Immature natural killer cell (primary cell): ENCODE measurements around the gene KCNJ3. TPM values are rescaled to one million over a fixed set of nuclear protein-coding genes. Genes with fewer than 3 reads are reported as not detected.

Source experiments
- DNase-seq, 3 donors: peaks; one replicate each; pipeline ENCODE4 v3.0.0; 2022; ENCODE audit warnings: mixed read lengths in 1 of 3
- H3K27ac Mint-ChIP-seq, 6 donors: one replicate each; pipeline ENCODE4 v1.8.0; 2020; ENCODE audit warnings: mixed read lengths in 6 of 6, mild to moderate bottlenecking in 5 of 6, inconsistent platforms in 4 of 6, moderate library complexity in 3 of 6
- H3K27me3 Mint-ChIP-seq, 3 donors: one replicate each; pipeline ENCODE4 v1.8.0; 2020 to 2021; ENCODE audit warnings: low read depth in 3 of 3, mild to moderate bottlenecking in 3 of 3, mixed read lengths in 3 of 3, moderate library complexity in 3 of 3, inconsistent platforms in 1 of 3
- H3K36me3 Mint-ChIP-seq, 3 donors: one replicate each; pipeline ENCODE4 v1.8.0; 2020; ENCODE audit warnings: mixed read lengths in 3 of 3, inconsistent platforms in 2 of 3, mild to moderate bottlenecking in 2 of 3
- H3K4me1 Mint-ChIP-seq, 2 donors: one replicate each; pipeline ENCODE4 v1.8.0; 2020; ENCODE audit warnings: inconsistent platforms in 2 of 2, mild to moderate bottlenecking in 2 of 2, mixed read lengths in 2 of 2, moderate library complexity in 1 of 2
- H3K4me3 Mint-ChIP-seq, 5 donors: one replicate each; pipeline ENCODE4 v1.8.0; 2020; ENCODE audit warnings: mild to moderate bottlenecking in 5 of 5, mixed read lengths in 5 of 5, inconsistent platforms in 3 of 5, moderate library complexity in 3 of 5
- H3K9me3 Mint-ChIP-seq, 6 donors: one replicate each; pipeline ENCODE4 v1.8.0; 2020; ENCODE audit warnings: mild to moderate bottlenecking in 6 of 6, mixed read lengths in 6 of 6, inconsistent platforms in 4 of 6, moderate library complexity in 3 of 6
- polyA plus RNA-seq, 3 donors: library from polyadenylated mRNA; unstranded; fragments of 300-500 nt; fragmentation: Illumina TruSeq; gene quantifications; one replicate each; pipeline ENCODE4 v1.2.3, GENCODE V29; 2021

Gene KCNJ3
- polyA plus RNA-seq, 3 donors from 2014 or later = not detected

DNA sequence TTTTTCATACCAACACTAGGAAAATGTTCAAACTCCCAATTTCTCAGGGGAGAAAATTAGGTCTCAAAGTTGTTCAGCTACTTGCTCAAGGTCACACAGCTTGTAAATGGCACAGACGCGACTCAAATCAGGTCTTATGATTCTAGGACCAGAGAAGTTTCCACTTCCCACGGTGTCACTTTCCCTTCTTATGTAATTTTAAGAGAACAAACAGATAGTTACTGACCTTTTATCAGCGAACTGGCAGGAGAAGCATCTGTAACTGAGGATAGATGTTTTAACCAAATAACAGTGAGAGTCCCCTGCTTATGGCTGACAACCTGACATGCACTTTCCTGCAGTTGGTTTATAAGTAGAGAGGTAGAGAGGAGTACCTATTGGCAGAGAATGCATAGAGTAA lies 2.1 kb upstream of the KCNJ3 start:
- H3K4me3 Mint-ChIP-seq = no peak overlapping the region
- H3K9me3 Mint-ChIP-seq = peaks cover 9 to 47% (median 16%) of the 10 kb centered on the region in 6 donors
- H3K4me1 Mint-ChIP-seq = peaks cover 0 to 1% of the 10 kb centered on the region in 2 donors
- H3K27ac Mint-ChIP-seq = no peak overlapping the region
- H3K36me3 Mint-ChIP-seq = peaks cover 3 to 5% (median 4%) of the 10 kb centered on the region in 3 donors
- DNase-seq = no peak
- peaks cover 0 to 7% (median 4%) of the 10 kb centered on the region in 3 donors for H3K27me3 Mint-ChIP-seq

DNA sequence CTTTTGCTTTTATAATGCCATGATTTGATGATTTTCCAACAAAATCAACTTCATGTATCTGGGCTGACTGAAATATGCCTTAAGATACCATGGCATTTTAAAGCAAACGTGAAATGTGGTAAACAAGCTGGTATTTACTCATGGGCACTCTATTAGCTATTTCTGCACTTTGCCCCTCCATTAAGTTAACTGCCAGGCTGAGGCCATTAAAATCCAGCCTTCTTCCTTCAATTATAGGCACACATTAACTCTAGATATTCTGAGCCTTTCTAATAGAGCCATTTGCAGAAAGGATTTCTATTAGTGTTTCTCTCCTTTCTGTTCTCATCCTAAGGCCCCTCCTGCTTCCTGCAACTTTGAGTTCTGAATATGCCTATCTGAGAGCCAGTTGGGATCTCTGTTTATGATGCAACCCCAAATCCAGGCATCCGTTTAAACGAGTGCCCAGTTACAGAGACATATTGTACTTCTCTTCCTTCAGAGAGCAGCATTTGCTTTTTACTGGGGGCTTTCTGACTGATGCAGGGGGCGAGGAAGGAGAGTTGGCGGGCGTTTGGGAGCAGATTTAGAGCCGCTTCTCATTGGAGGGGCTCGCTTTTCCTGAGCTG lies 1.6 kb upstream of the KCNJ3 start:
- peaks cover 0 to 7% (median 4%) of the 10 kb centered on the region in 3 donors for H3K27me3 Mint-ChIP-seq
- no peak for DNase-seq
- H3K4me1 Mint-ChIP-seq = peaks cover 0 to 1% of the 10 kb centered on the region in 2 donors
- H3K27ac Mint-ChIP-seq = no peak overlapping the region
- H3K4me3 Mint-ChIP-seq = no peak overlapping the region
- peaks cover 9 to 50% (median 16%) of the 10 kb centered on the region in 6 donors for H3K9me3 Mint-ChIP-seq
- H3K36me3 Mint-ChIP-seq = peaks cover 3 to 5% (median 4%) of the 10 kb centered on the region in 3 donors

DNA sequence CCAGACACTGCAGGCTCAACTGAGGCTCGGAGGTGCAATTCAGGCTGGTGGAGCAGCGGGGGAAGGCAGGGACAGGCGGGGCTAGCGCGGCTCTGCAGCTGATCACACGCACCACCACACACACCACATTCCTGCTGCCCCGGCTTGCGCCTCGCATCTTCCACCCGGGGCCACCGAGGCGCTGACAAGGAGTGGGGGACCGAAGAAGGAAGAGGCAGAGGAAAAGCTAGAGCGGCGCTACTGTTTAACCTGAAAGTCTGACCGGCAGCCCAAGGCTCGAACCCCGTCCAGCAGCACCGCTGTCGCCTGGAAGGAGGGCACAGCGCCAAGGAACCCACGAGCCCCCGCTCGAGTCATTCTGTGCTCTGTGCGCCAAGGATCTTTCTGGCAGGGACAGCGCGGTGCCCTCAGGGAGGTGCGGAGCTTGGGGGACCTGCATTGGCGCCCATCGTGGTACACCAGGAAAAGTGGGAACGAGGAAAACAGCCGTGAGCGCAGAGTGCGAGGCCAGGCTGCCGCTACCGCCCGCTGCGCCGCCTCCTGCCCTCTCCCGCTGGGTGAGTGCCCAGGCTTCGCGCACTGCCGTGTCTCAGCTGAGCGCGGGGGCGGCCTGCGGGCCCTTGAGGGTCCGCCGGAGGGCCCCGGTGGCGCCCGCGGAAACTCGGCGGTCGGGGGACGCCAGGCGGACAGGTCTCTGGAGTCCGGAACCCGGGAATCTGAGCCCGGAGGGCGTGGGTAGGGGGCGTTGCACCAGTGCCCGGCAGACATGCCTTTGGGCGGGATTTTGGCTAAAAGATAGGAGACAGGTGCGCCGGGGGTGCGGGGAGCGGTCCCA lies 860 bp upstream of the KCNJ3 start:
- Mint-ChIP-seq H3K4me3 (no peak overlapping the region), H3K36me3 (peaks cover 3 to 5% (median 4%) of the 10 kb centered on the region in 3 donors), H3K27ac (no peak overlapping the region), H3K4me1 (peaks cover 0 to 1% of the 10 kb centered on the region in 2 donors), H3K9me3 (peaks cover 9 to 53% (median 16%) of the 10 kb centered on the region in 6 donors), H3K27me3 (peaks cover 0 to 7% (median 4%) of the 10 kb centered on the region in 3 donors)
- no peak for DNase-seq

DNA sequence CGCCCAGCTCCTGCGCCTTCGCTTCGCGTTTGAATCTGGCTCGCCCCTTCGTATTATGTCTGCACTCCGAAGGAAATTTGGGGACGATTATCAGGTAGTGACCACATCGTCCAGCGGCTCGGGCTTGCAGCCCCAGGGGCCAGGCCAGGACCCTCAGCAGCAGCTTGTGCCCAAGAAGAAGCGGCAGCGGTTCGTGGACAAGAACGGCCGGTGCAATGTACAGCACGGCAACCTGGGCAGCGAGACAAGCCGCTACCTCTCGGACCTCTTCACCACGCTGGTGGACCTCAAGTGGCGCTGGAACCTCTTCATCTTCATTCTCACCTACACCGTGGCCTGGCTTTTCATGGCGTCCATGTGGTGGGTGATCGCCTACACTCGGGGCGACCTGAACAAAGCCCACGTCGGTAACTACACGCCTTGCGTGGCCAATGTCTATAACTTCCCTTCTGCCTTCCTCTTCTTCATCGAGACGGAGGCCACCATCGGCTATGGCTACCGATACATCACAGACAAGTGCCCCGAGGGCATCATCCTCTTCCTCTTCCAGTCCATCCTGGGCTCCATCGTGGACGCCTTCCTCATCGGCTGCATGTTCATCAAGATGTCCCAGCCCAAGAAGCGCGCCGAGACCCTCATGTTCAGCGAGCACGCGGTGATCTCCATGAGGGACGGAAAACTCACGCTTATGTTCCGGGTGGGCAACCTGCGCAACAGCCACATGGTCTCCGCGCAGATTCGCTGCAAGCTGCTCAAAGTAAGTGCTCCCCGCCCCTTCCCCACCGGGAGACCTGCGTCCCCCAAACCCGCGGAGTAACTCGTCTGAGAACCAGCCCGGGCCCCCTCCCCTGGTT lies 453 bp downstream of the KCNJ3 start:
- Mint-ChIP-seq H3K27ac (no peak overlapping the region), H3K36me3 (peaks cover 3 to 5% (median 4%) of the 10 kb centered on the region in 3 donors), H3K9me3 (peaks cover 9 to 49% (median 16%) of the 10 kb centered on the region in 6 donors), H3K4me1 (peaks cover 0 to 1% of the 10 kb centered on the region in 2 donors), H3K4me3 (no peak overlapping the region), H3K27me3 (peaks cover 0 to 7% (median 4%) of the 10 kb centered on the region in 3 donors)
- no peak for DNase-seq

DNA sequence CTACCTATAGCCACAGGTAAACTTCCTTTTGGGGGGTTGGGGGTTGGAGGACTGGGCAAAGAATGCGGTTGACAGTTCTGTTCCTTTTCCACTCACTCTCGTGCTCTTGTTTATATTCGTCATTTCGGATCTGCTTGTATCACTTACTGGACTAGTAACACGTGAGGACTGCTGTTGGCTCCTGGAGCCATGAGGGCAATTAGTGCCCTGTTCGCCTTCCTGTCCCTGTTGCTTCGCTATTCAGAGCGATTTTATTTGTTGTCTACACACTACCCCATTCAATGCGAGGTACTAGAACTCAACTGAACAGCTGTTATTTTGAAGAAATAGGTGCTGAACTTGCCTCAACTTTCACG lies 1.1 kb downstream of the KCNJ3 start:
- peaks cover 9 to 44% (median 16%) of the 10 kb centered on the region in 6 donors for H3K9me3 Mint-ChIP-seq
- DNase-seq = no peak
- peaks cover 3 to 5% (median 4%) of the 10 kb centered on the region in 3 donors for H3K36me3 Mint-ChIP-seq
- H3K27me3 Mint-ChIP-seq = peaks cover 0 to 7% (median 4%) of the 10 kb centered on the region in 3 donors
- H3K27ac Mint-ChIP-seq = no peak overlapping the region
- H3K4me1 Mint-ChIP-seq = peaks cover 0 to 1% of the 10 kb centered on the region in 2 donors
- no peak overlapping the region for H3K4me3 Mint-ChIP-seq

DNA sequence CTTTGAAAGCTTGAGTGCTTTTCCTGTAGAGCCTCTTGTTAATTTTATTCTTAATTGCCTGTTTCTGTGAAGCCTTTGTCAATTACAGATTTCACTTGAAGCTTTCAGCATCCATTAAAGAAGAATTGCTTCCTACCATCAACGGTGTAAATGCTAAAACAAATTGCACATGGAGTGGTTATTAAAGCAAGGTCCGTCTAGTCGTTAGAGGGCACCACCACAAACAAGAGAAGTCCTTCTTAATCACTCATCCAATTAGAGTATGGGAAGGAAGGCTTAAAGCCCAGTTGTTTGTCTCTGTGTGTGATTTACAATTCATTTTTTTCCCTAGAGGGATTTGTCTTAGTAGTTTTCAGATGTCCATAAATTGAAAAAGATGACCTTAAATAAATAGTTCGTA lies 1.6 kb downstream of the KCNJ3 start:
- no peak overlapping the region for H3K4me3 Mint-ChIP-seq
- H3K27me3 Mint-ChIP-seq = peaks cover 0 to 7% (median 4%) of the 10 kb centered on the region in 3 donors
- H3K36me3 Mint-ChIP-seq = peaks cover 3 to 5% (median 4%) of the 10 kb centered on the region in 3 donors
- no peak overlapping the region for H3K27ac Mint-ChIP-seq
- no peak for DNase-seq
- peaks cover 0 to 1% of the 10 kb centered on the region in 2 donors for H3K4me1 Mint-ChIP-seq
- H3K9me3 Mint-ChIP-seq = peaks cover 9 to 48% (median 18%) of the 10 kb centered on the region in 6 donors

DNA sequence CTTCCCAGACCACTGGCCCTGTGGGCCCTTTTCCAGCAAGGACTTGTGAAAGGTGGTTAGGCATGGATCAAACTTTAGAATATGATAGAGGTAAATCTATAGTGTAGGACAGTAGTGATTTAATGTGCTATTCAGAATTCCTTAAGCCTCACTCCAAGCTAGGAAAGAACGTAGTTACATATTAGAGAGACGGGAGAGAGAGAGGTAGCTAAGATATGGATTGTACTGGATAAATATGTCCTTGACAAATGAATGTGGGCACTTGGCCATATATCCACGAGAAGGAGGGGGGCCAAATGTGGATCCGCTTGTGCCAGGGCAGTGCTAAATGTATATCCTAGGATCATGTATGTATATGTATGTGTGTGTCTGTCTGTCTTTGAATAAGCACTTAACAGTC lies 6.5 kb downstream of the KCNJ3 start:
- no peak overlapping the region for H3K27ac Mint-ChIP-seq
- DNase-seq = no peak
- peaks cover 0 to 3% (median 0%) of the 10 kb centered on the region in 3 donors for H3K27me3 Mint-ChIP-seq
- no peaks in the 10 kb centered on the region for H3K4me1 Mint-ChIP-seq
- no peaks in the 10 kb centered on the region for H3K36me3 Mint-ChIP-seq
- peaks cover 0 to 22% (median 4%) of the 10 kb centered on the region in 6 donors for H3K9me3 Mint-ChIP-seq
- H3K4me3 Mint-ChIP-seq = no peak overlapping the region

DNA sequence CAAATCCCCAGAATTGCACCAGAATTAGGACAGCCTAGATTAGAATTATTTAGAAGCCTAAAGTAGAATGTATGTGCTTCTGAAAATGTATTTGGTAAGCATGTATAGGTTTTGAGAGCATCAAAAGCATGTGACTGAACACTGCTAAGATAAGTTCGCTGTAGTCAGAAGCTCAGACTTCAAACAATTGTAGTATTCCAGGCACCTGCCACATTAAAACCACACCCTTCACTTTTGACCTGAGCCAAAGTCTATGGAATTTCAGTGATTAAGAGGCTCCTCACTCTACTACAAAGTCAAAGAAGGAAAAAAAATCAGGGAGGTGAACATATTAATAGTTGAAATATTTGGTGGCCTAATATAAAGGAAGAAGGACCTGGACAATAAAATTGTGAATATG lies 8.2 kb downstream of the KCNJ3 start:
- H3K27me3 Mint-ChIP-seq = no peaks in the 10 kb centered on the region
- peaks cover 0 to 21% (median 3%) of the 10 kb centered on the region in 6 donors for H3K9me3 Mint-ChIP-seq
- no peak overlapping the region for H3K4me3 Mint-ChIP-seq
- no peak overlapping the region for H3K27ac Mint-ChIP-seq
- H3K36me3 Mint-ChIP-seq = no peaks in the 10 kb centered on the region
- no peak for DNase-seq
- no peaks in the 10 kb centered on the region for H3K4me1 Mint-ChIP-seq

DNA sequence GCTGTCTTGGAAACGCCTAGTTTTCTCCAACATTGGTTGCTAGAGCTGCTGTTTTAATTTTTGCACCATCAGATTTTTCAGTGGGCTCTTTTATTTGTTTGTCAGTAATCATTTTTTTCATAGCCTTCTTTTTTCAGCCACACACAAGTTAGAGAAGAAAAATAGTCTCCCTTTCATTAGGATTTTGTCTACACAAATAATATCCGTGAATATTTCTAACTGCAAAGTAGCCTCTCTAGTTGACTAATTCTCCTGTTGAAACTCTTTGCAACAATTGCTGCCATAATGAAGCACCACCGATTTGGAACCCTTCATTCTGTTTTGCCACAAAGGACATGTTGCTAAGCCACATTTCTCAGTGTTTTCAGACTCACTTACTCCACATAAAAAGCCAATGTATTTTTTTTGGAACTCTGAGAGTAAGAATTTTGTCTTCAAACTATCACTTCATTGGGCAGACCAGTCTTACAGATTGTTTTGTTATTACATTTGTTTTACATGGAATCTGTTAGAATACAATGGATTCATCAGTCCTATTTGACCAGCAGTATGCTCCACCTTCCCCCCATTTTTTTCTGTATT lies 9.6 kb downstream of the KCNJ3 start:
- H3K27ac Mint-ChIP-seq = no peak overlapping the region
- H3K4me3 Mint-ChIP-seq = no peak overlapping the region
- DNase-seq = no peak
- H3K9me3 Mint-ChIP-seq = peaks cover 0 to 26% (median 3%) of the 10 kb centered on the region in 6 donors
- H3K36me3 Mint-ChIP-seq = no peaks in the 10 kb centered on the region
- H3K4me1 Mint-ChIP-seq = no peaks in the 10 kb centered on the region
- H3K27me3 Mint-ChIP-seq = no peaks in the 10 kb centered on the region

DNA sequence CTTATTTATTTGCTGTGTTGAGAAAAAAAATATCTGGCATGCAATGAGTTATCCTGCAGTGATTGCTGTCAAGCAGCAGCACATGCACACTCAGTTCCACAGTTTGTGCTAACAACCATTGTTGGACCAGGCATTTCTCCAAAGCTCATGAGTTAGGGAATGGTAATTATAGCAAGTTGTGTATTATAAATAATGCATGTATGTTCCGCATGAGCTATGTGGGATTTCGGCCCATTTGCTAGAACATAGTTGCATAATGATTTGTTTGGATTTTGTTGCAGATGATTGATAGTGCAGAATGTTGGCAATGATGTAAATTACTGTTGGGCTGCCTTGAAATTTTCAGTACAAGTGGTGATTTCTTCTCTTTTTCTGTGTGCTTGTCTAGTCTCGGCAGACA lies 10.7 kb downstream of the KCNJ3 start:
- no peak for DNase-seq
- Mint-ChIP-seq H3K4me1 (no peaks in the 10 kb centered on the region), H3K9me3 (peaks cover under 1 to 26% (median 6%) of the 10 kb centered on the region in 6 donors), H3K4me3 (no peak overlapping the region), H3K27me3 (no peaks in the 10 kb centered on the region), H3K36me3 (no peaks in the 10 kb centered on the region), H3K27ac (no peak overlapping the region)

DNA sequence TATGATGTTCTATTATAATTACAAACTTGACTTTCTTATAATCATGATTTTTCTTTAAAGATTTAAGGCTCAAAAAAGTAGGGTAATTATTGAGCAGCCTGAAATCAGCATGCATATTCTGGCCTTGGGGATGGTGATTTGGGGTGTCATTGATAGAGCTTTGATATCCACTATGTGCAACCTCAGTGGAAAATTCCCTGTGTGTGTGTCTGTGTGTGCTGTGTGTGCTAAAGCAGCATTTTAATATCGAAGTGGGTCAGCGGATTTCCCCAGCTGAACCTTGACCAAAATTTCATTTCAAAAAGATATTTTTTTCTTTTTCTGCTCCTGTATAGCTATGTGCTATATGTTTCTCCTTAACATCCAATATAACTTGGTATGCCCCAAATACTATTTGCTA lies 11.6 kb downstream of the KCNJ3 start:
- no peak overlapping the region for H3K27ac Mint-ChIP-seq
- peaks cover under 1 to 23% (median 6%) of the 10 kb centered on the region in 6 donors for H3K9me3 Mint-ChIP-seq
- H3K27me3 Mint-ChIP-seq = peaks cover 0 to 1% (median 0%) of the 10 kb centered on the region in 3 donors
- DNase-seq = no peak
- no peak overlapping the region for H3K4me3 Mint-ChIP-seq
- no peaks in the 10 kb centered on the region for H3K4me1 Mint-ChIP-seq
- no peaks in the 10 kb centered on the region for H3K36me3 Mint-ChIP-seq

DNA sequence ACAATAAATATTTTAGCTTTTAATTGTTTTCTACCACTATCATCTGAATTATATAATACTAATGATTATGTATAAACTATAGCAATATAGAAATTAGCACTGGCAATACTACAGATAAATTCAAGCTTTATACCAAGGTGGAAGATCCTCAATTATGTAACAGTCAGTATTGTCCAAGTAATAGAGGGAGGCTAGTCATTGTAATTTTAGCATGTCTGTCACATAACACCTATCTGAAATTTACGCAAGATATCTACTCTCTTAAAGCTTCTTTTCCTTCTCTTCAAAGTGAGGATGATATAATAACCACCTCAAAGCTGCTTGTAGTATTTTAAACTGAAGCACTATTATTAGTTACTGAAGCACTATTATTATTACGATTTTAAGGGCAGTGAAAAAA lies 12.2 kb downstream of the KCNJ3 start:
- H3K9me3 Mint-ChIP-seq = peaks cover 0 to 22% (median 6%) of the 10 kb centered on the region in 6 donors
- peaks cover 0 to 1% (median 0%) of the 10 kb centered on the region in 3 donors for H3K27me3 Mint-ChIP-seq
- H3K36me3 Mint-ChIP-seq = no peaks in the 10 kb centered on the region
- H3K4me1 Mint-ChIP-seq = no peaks in the 10 kb centered on the region
- no peak for DNase-seq
- no peak overlapping the region for H3K27ac Mint-ChIP-seq
- H3K4me3 Mint-ChIP-seq = no peak overlapping the region

DNA sequence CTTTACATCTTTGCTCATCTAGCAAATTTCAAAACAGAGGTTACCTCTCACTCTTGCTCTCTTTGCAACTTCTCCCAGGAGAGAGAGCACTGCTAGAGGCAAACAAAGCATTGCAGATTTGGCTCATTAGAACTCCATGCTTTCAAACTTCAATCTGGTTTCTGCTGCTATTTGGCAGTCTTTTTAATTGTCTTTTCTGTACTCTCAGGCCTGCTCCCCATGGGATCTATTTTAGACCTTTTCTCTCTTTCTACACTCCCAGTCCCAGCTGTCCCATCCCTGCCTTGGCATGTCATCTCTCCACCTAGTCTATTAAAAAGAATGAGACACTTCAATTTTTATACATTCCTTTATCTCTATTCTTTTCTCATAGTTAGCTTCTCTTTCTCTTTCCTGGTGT lies 15.2 kb downstream of the KCNJ3 start:
- Mint-ChIP-seq H3K9me3 (peaks cover 0 to 25% (median 8%) of the 10 kb centered on the region in 6 donors), H3K4me3 (no peak overlapping the region), H3K27ac (no peak overlapping the region), H3K4me1 (no peaks in the 10 kb centered on the region), H3K27me3 (peaks cover 0 to 1% (median 0%) of the 10 kb centered on the region in 3 donors), H3K36me3 (no peaks in the 10 kb centered on the region)
- no peak for DNase-seq
